ENCODE data around the gene SPNS3.

- no peak for TF ChIP-seq CTCF (optimal IDR thresholded peaks at IDR 0.05 in 1 of 3, IDR thresholded peaks at IDR 0.05 in 1 of 3, conservative IDR thresholded peaks at IDR 0.05 in 1 of 3; ENCODE audit: extremely low read depth in 1 of 3, insufficient read depth in 2 of 3, low read length in 3 of 3)
- TF ChIP-seq EZH2 (IDR thresholded peaks at IDR 0.05; ENCODE audit: low read length), result no peak
Observed at GRCh38 chr17:4440690-4441686, 7.2 kb downstream of the SPNS3 start.
